Body of pancreas (tissue), 4 donors: Measurements from ENCODE around the gene TXNL4B. TPM values are rescaled to one million over a fixed set of nuclear protein-coding genes. Genes with fewer than 3 reads are reported as not detected.

ENCODE experiments used
- ATAC-seq: fragments of 150-250 bp; one replicate; pipeline ENCODE4 v1.9.1; 2016
- DNase-seq, 4 donors: peaks; one replicate each; pipeline ENCODE4 v3.0.0-alpha.2; 2019
- H3K27ac ChIP-seq, 4 donors: fragments of 200-600 bp; sonication (generic); 1 replicate in 3 of 4; 2 replicates in 1 of 4; pipeline versions ENCODE4 v1.5.1 to v1.6.1; 2016 to 2019; ENCODE audit warnings: mild to moderate bottlenecking in 1 of 4, mixed read lengths in 1 of 4, moderate library complexity in 1 of 4
- H3K27me3 ChIP-seq, 2 donors: fragments of 200-600 bp; sonication (generic); one replicate each; pipeline ENCODE4 v1.6.0; 2016; ENCODE audit warnings: mild to moderate bottlenecking in 1 of 2
- H3K36me3 ChIP-seq, 2 donors: fragments of 200-600 bp; sonication (generic); replicated peaks in 1 of 2; 2 replicates each; pipeline ENCODE4 v1.5.1; 2016; ENCODE audit warnings: low read depth in 2 of 2; ENCODE audit not compliant: insufficient read depth in 1 of 2
- H3K4me1 ChIP-seq: fragments of 200-600 bp; sonication (generic); one replicate; pipeline ENCODE4 v1.6.0; 2016
- H3K4me3 ChIP-seq, 2 donors: fragments of 200-600 bp; sonication (generic); 1 replicate in 1 of 2; 2 replicates in 1 of 2; pipeline ENCODE4 v1.5.1; 2016 to 2019
- H3K9me3 ChIP-seq, 3 donors: fragments of 200-600 bp; sonication (generic); 1 replicate in 2 of 3; 2 replicates in 1 of 3; pipeline ENCODE4 v1.5.1; 2016
- POLR2A ChIP-seq, 3 donors: fragments of 450-650 bp; IDR thresholded peaks; one replicate each; pipeline ENCODE4 v1.6.1; 2016; ENCODE audit warnings: antibody characterized with exemption in 3 of 3, mild to moderate bottlenecking in 2 of 3
- WGBS, 2 donors: methylation state at CpG; one replicate each; pipeline ENCODE4 v1.1.5; 2017; 5-methylcytosine and 5-hydroxymethylcytosine counted together
- intact Hi-C: fragments of 100-400 bp; cut with DNase I; formaldehyde crosslinking; loops from one replicate; pipeline ENCODE4 v1.15.1; 2023
- total RNA-seq, 2 donors: library from RNA; depleted of rRNA; stranded (reverse); fragments of >200 nt; gene quantifications; one replicate each; pipeline ENCODE4 v1.1.0, GENCODE V29; 2016
- TF ChIP-seq, protein P1 (sequence below), 7 experiments: fragments of 450-650 bp in 4 of 7; fragments of 200-600 bp in 3 of 7; sonication (generic) in 3 of 7; IDR thresholded peaks; one replicate each; pipeline ENCODE4 v1.5.1; 2016 to 2019; ENCODE audit warnings: antibody characterized with exemption in 7 of 7

The TXNL4B gene
- total RNA-seq, 2 donors from 2014 or later = 5.4 to 7.3 TPM

DNA sequence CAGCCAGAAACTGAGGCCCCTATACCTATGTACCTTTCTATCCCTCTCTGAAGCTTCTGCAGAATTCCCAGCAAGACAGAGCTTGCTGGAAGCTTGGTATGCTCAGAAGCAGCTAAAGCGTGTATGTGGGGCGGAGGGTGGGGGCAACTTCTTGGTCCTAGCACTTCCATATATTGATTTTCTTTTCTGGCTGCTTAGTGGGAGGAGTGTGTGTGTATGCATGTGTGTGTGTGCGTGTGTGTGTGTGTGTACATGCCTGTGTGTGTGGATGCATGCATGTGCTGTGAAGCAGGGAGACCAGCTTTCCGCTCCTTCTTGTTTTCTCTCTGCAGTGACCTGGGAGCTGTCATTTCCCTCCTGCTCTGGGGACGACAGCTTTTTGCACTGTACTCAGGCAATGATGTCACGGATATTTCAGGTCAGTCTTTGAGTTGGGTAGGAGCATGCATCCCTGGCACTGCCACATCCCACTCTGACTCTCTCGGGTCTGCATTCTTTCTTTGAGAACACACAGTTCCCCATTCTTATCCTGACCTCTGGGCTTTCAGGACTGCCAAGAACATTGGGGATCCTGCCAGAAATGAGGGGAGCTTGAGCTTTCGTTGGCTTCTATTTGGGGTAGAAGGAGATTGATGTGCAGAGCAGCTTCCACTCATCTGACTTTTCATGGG, 19.7 kb downstream of the TXNL4B start:
- intact Hi-C loops = no loop called here
- H3K9me3 ChIP-seq = no peaks in the 10 kb centered on the region
- TF ChIP-seq, protein P1, sequence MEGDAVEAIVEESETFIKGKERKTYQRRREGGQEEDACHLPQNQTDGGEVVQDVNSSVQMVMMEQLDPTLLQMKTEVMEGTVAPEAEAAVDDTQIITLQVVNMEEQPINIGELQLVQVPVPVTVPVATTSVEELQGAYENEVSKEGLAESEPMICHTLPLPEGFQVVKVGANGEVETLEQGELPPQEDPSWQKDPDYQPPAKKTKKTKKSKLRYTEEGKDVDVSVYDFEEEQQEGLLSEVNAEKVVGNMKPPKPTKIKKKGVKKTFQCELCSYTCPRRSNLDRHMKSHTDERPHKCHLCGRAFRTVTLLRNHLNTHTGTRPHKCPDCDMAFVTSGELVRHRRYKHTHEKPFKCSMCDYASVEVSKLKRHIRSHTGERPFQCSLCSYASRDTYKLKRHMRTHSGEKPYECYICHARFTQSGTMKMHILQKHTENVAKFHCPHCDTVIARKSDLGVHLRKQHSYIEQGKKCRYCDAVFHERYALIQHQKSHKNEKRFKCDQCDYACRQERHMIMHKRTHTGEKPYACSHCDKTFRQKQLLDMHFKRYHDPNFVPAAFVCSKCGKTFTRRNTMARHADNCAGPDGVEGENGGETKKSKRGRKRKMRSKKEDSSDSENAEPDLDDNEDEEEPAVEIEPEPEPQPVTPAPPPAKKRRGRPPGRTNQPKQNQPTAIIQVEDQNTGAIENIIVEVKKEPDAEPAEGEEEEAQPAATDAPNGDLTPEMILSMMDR (IDR thresholded peaks at IDR 0.05) = no peak
- no peak for TF ChIP-seq POLR2A (IDR thresholded peaks at IDR 0.05)
- peak; percentile 67 for ATAC-seq
- H3K27me3 ChIP-seq = no peaks in the 10 kb centered on the region
- H3K36me3 ChIP-seq = no peaks in the 10 kb centered on the region
- peaks cover 20% of the 10 kb centered on the region for H3K4me1 ChIP-seq
- 71 to 73% methylated on average over 8 of the region's 8 CpGs for WGBS, 2 donors
- peak overlapping the region in 2 of 4 donors; percentile 34 to 67 for H3K27ac ChIP-seq
- H3K4me3 ChIP-seq = no peak overlapping the region
- peak in 3 of 4 donors; percentile 11 to 53 (median 14) for DNase-seq

DNA sequence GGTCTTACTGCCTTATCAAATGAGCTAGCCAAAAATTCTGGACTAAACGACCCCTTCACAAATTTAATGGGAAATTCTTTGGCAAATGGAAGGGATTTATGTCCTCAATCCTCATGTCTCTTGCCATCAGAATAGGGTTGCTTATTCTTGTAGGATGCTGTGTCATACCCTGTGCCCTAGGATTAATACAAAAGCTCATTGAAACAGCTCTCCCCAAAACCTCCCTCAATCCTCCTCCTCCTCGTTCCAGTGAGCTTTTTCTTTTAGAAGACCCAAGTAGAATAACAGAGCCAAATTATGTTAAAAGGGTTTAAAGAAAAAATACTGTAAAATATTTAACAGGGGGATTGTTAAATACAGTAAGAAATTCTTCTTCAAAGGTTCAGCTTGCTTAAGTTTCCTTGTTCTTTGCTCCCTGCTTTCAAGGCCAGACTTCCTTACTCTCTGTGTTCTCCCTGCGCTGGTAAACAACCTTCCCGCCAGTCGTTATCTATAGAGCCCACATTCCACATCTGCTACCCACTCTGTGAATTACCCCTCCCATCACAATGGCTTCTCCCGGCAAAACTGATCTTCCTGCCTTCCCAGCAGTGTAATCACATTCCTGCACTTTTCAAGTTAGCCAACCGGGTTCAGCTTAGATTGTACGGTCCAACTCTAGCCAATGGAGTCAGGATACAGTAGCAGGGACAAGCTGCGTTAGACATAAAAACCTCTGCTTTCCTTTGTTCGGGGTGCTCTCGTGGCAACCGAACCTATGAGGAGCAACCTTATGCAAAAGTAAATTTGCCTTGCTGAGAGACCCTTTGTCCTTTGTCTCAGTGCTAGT, 20.7 kb downstream of the TXNL4B start:
- peak in 3 of 4 donors; percentile 22 to 37 (median 31) for DNase-seq
- H3K4me3 ChIP-seq = no peak overlapping the region
- H3K9me3 ChIP-seq = no peaks in the 10 kb centered on the region
- TF ChIP-seq, protein P1 (IDR thresholded peaks at IDR 0.05) = no peak
- no peak for TF ChIP-seq POLR2A (IDR thresholded peaks at IDR 0.05)
- H3K4me1 ChIP-seq = peaks cover 20% of the 10 kb centered on the region
- 26 to 28% methylated on average over 12 of the region's 12 CpGs for WGBS, 2 donors
- H3K27me3 ChIP-seq = no peaks in the 10 kb centered on the region
- intact Hi-C loops = no loop called here
- peak overlapping the region in 2 of 4 donors; percentile 34 to 67 for H3K27ac ChIP-seq
- peak; percentile 57 for ATAC-seq
- no peaks in the 10 kb centered on the region for H3K36me3 ChIP-seq

DNA sequence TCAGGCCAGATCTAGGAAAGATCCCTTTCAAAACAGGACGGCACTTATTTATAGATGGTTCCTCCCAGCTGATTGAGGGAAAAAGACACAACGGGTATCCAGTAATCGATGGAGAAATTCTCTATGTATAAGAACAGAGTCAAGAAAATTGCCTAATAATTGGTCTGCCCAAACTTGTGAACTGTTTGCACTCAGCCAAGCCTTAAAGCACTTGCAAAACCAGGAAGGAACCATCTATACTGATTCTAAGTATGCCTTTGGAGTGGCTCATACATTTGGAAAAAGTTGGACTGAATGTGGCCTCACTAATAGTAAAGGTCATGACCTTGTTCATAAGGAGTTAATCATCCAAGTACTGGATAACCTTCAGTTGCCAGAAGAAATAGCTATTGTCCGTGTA, 24.5 kb downstream of the TXNL4B start:
- no peak overlapping the region for H3K27ac ChIP-seq
- DNase-seq (no peak), ATAC-seq (no peak)
- WGBS, 2 donors = 40 to 67% methylated on average over 4 of the region's 4 CpGs
- H3K4me3 ChIP-seq = no peak overlapping the region
- no peaks in the 10 kb centered on the region for H3K36me3 ChIP-seq
- H3K4me1 ChIP-seq = peaks cover 20% of the 10 kb centered on the region
- no peaks in the 10 kb centered on the region for H3K27me3 ChIP-seq
- intact Hi-C loops = no loop called here
- no peak for TF ChIP-seq POLR2A (IDR thresholded peaks at IDR 0.05)
- TF ChIP-seq, protein P1 (IDR thresholded peaks at IDR 0.05) = no peak
- no peaks in the 10 kb centered on the region for H3K9me3 ChIP-seq

DNA sequence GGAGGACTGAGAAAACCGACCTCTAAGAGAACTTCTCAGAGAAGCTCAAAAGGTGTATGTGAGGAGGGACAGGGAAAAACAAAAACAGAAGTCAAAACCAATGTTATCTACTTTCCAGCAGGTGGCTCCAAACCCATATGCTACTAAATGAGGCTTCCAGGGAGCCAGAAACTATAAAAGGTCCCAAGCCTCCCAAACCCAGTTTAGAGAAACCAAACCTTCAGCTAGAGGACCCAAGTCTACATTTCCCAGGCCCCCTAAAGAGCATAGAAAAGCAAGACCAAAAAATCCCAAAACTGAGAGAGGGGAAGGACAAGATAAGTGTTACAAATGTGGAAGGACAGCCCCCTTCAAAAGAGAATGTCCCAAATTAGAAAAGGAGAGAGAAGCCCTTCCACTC, 26.7 kb downstream of the TXNL4B start:
- no peak overlapping the region for H3K4me3 ChIP-seq
- peak; percentile 74 for ATAC-seq
- H3K27ac ChIP-seq = no peak overlapping the region
- TF ChIP-seq POLR2A (IDR thresholded peaks at IDR 0.05) = no peak
- TF ChIP-seq, protein P1 (IDR thresholded peaks at IDR 0.05) = peak in 6 of 7 experiments; percentile 37 to 65 (median 54)
- H3K36me3 ChIP-seq = no peaks in the 10 kb centered on the region
- H3K4me1 ChIP-seq = no peaks in the 10 kb centered on the region
- no peaks in the 10 kb centered on the region for H3K9me3 ChIP-seq
- DNase-seq = peak in 3 of 4 donors; percentile 10 to 32 (median 31)
- no peaks in the 10 kb centered on the region for H3K27me3 ChIP-seq
- intact Hi-C loops = no loop called here
- 0% methylated on average over 1 of the region's 1 CpG for WGBS, 2 donors
